CD14-positive monocyte (primary cell): ENCODE data around the gene BLID. TPM values are rescaled to one million over a fixed set of nuclear protein-coding genes. Genes with fewer than 3 reads are reported as not detected.

Source experiments
- DNase-seq, 3 donors: peaks; one replicate each; pipeline ENCODE4 v3.0.0-alpha.2; 2011 to 2022
- H2AFZ ChIP-seq: 2 replicates; pipeline ENCODE4 v1.6.0; 2012; ENCODE audit warnings: mild to moderate bottlenecking, low read depth, low read length, inconsistent platforms; ENCODE audit not compliant: insufficient read depth, poor library complexity, severe bottlenecking
- H3K27ac ChIP-seq, 2 donors: 1 replicate in 1 of 2; 2 replicates in 1 of 2; pipeline ENCODE4 v1.5.1; 2012 to 2013; ENCODE audit warnings: low read length in 2 of 2, control low read depth in 1 of 2, inconsistent platforms in 1 of 2, low read depth in 1 of 2, mild to moderate bottlenecking in 1 of 2
- H3K27me3 ChIP-seq, 2 donors: one replicate each; pipeline versions ENCODE4 v1.6.0 to v1.6.1; 2011 to 2013; ENCODE audit warnings: low read length in 2 of 2; ENCODE audit not compliant: control insufficient read depth in 2 of 2, insufficient read depth in 2 of 2
- H3K36me3 ChIP-seq, 2 donors: replicated peaks in 1 of 2; 1 replicate in 1 of 2; 2 replicates in 1 of 2; pipeline versions ENCODE4 v1.5.1 to v1.6.1; 2012 to 2013; ENCODE audit warnings: low read length in 2 of 2, control low read depth in 1 of 2, inconsistent platforms in 1 of 2, mild to moderate bottlenecking in 1 of 2; ENCODE audit not compliant: insufficient read depth in 2 of 2, control insufficient read depth in 1 of 2
- H3K4me1 ChIP-seq, 2 donors: 1 replicate in 1 of 2; 2 replicates in 1 of 2; pipeline versions ENCODE4 v1.5.1 to v1.6.1; 2012 to 2013; ENCODE audit warnings: low read length in 2 of 2, control low read depth in 1 of 2, inconsistent platforms in 1 of 2, mild to moderate bottlenecking in 1 of 2, moderate library complexity in 1 of 2; ENCODE audit not compliant: insufficient read depth in 2 of 2, control insufficient read depth in 1 of 2
- H3K4me2 ChIP-seq: replicated peaks from 2 replicates; pipeline ENCODE3; 2012; ENCODE audit warnings: low read length, moderate library complexity, mild to moderate bottlenecking; ENCODE audit not compliant: poor library complexity, severe bottlenecking; ENCODE audit errors: extremely low read depth
- H3K4me3 ChIP-seq, 3 experiments: fragments of 200-600 bp in 1 of 3; sonication (generic) in 1 of 3; replicated peaks in 1 of 3; 1 replicate in 2 of 3; 2 replicates in 1 of 3; pipeline ENCODE4 v1.5.1; 2011 to 2013; ENCODE audit warnings: low read length in 3 of 3, mild to moderate bottlenecking in 3 of 3, control low read depth in 2 of 3, low read depth in 2 of 3, inconsistent platforms in 1 of 3, moderate library complexity in 1 of 3
- H3K79me2 ChIP-seq: 2 replicates; pipeline ENCODE4 v1.6.0; 2012; ENCODE audit warnings: mild to moderate bottlenecking, control low read depth, inconsistent platforms, low read length, moderate library complexity; ENCODE audit not compliant: insufficient read depth
- H3K9ac ChIP-seq: 2 replicates; pipeline ENCODE4 v1.6.0; 2017; ENCODE audit warnings: low read length, mild to moderate bottlenecking; ENCODE audit not compliant: insufficient read depth, poor library complexity, severe bottlenecking
- H3K9me3 ChIP-seq, 2 donors: replicated peaks in 1 of 2; 1 replicate in 1 of 2; 2 replicates in 1 of 2; pipeline versions ENCODE4 v1.5.1 to v1.6.1; 2012 to 2013; ENCODE audit warnings: low read length in 2 of 2, control low read depth in 1 of 2; ENCODE audit not compliant: control insufficient read depth in 1 of 2, insufficient read depth in 1 of 2
- H4K20me1 ChIP-seq: 2 replicates; pipeline ENCODE4 v1.6.0; 2012; ENCODE audit warnings: mild to moderate bottlenecking, low read length, control low read depth, moderate library complexity; ENCODE audit not compliant: insufficient read depth
- H3K27ac Mint-ChIP-seq, 7 donors: one replicate each; pipeline ENCODE4 v1.8.0; 2020; ENCODE audit warnings: mild to moderate bottlenecking in 7 of 7, mixed read lengths in 7 of 7, moderate library complexity in 6 of 7, inconsistent platforms in 2 of 7
- H3K27me3 Mint-ChIP-seq, 3 donors: one replicate each; pipeline ENCODE4 v1.8.0; 2021 to 2022; ENCODE audit warnings: low read depth in 3 of 3, mild to moderate bottlenecking in 3 of 3, mixed read lengths in 3 of 3, moderate library complexity in 3 of 3, inconsistent platforms in 1 of 3
- H3K36me3 Mint-ChIP-seq, 2 donors: one replicate each; pipeline ENCODE4 v1.8.0; 2020; ENCODE audit warnings: mixed read lengths in 2 of 2, inconsistent platforms in 1 of 2, mild to moderate bottlenecking in 1 of 2
- H3K4me1 Mint-ChIP-seq: one replicate; pipeline ENCODE4 v1.8.0; 2020; ENCODE audit warnings: mild to moderate bottlenecking, mixed read lengths
- H3K4me3 Mint-ChIP-seq, 2 donors: one replicate each; pipeline ENCODE4 v1.8.0; 2020; ENCODE audit warnings: mild to moderate bottlenecking in 2 of 2, mixed read lengths in 2 of 2, moderate library complexity in 1 of 2
- H3K9me3 Mint-ChIP-seq, 7 donors: one replicate each; pipeline ENCODE4 v1.8.0; 2020 to 2022; ENCODE audit warnings: mixed read lengths in 7 of 7, mild to moderate bottlenecking in 6 of 7, moderate library complexity in 6 of 7, inconsistent platforms in 2 of 7
- CTCF ChIP-seq: fragments of 200-600 bp; IDR thresholded peaks from one replicate; pipeline ENCODE4 v1.8.0; 2022; ENCODE audit warnings: antibody characterized with exemption, mild to moderate bottlenecking
- WGBS: methylation state at CpG from one replicate; pipeline ENCODE4 v1.1.5; 2013; ENCODE audit warnings: missing lambda C conversion rate; ENCODE audit not compliant: insufficient coverage; 5-methylcytosine and 5-hydroxymethylcytosine counted together
- intact Hi-C, 2 donors: fragments of 100-400 bp; cut with micrococcal nuclease; formaldehyde crosslinking; loops; one replicate each; pipeline versions ENCODE4 v1.15.0 to v1.15.1; 2023
- polyA plus RNA-seq, 3 donors: library from polyadenylated mRNA; depleted of rRNA in 1 of 3; unstranded in 2 of 3; stranded (reverse) in 1 of 3; fragments of 300-500 nt in 2 of 3; fragments of >200 nt in 1 of 3; fragmentation: Illumina TruSeq in 2 of 3; gene quantifications; 1 replicate in 2 of 3; 2 replicates in 1 of 3; pipeline ENCODE4 v1.2.3, GENCODE V29; 2012 to 2021

The BLID gene
- polyA plus RNA-seq, 3 donors = not detected

DNA sequence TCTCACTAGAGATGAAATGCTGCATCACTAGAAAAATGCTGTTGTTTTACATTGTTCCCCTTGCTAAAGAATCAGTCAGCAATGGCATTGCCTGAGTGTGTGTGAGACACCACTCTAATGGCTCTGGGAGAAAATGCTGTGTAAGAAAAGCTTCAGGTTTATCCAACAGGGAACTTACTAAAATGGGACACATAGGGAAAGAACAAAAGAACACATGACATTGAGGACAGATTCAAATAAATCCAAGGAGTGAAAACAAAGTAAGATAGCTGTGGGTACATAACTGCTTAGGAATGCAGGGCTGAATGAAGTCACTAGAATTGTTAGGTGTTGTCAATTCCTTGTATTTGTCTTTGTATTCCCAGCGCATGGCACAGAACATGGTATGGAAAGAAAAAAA lies 24.2 kb downstream of the BLID start:
- H3K4me2 ChIP-seq = no peak overlapping the region
- Mint-ChIP-seq H3K9me3 (peaks cover 0 to 3% (median 0%) of the 10 kb centered on the region in 7 donors), H3K27ac (no peak overlapping the region), H3K4me1 (no peaks in the 10 kb centered on the region), H3K27me3 (peaks cover 11 to 22% (median 12%) of the 10 kb centered on the region in 3 donors), H3K36me3 (no peaks in the 10 kb centered on the region), H3K4me3 (no peak overlapping the region)
- H3K27ac ChIP-seq = no peak overlapping the region
- no peak overlapping the region for H2AFZ ChIP-seq
- 100% methylated on average over 1 of the region's 1 CpG for WGBS
- H3K9ac ChIP-seq = no peak overlapping the region
- no peaks in the 10 kb centered on the region for H3K4me1 ChIP-seq
- no peaks in the 10 kb centered on the region for H3K36me3 ChIP-seq
- H3K79me2 ChIP-seq = no peaks in the 10 kb centered on the region
- DNase-seq = no peak
- H3K4me3 ChIP-seq = no peak overlapping the region
- H3K9me3 ChIP-seq = no peaks in the 10 kb centered on the region
- TF ChIP-seq CTCF = no peak
- peaks cover 4 to 8% of the 10 kb centered on the region in 2 donors for H3K27me3 ChIP-seq
- no peaks in the 10 kb centered on the region for H4K20me1 ChIP-seq
- intact Hi-C loops = no loop called here

- Histone ChIP-seq H3K9me3 (no peaks in the 10 kb centered on the region), H3K4me2 (no peak overlapping the region), H3K4me3 (no peak overlapping the region), H3K9ac (no peak overlapping the region), H3K79me2 (no peaks in the 10 kb centered on the region), H2AFZ (no peak overlapping the region), H3K27ac (no peak overlapping the region), H3K27me3 (peaks cover 2% of the 10 kb centered on the region in 2 donors), H3K36me3 (no peaks in the 10 kb centered on the region), H3K4me1 (no peaks in the 10 kb centered on the region), H4K20me1 (no peaks in the 10 kb centered on the region)
- H3K36me3 Mint-ChIP-seq = no peaks in the 10 kb centered on the region
- no peak overlapping the region for H3K27ac Mint-ChIP-seq
- intact Hi-C loops = no loop called here
- no peak for TF ChIP-seq CTCF
- no CpG with 5 or more reads among the region's 1 CpG for WGBS
- peaks cover 0 to 4% (median 0%) of the 10 kb centered on the region in 7 donors for H3K9me3 Mint-ChIP-seq
- no peaks in the 10 kb centered on the region for H3K4me1 Mint-ChIP-seq
- H3K4me3 Mint-ChIP-seq = no peak overlapping the region
- H3K27me3 Mint-ChIP-seq = peaks cover 3 to 21% (median 14%) of the 10 kb centered on the region in 3 donors
- no peak for DNase-seq
These were observed 26.9 kb downstream of the BLID start for GRCh38 chr11:122089111-122089510.
